Keratinocyte (primary cell): ENCODE results near the gene DNAJB14. TPM values are rescaled to one million over a fixed set of nuclear protein-coding genes. Genes with fewer than 3 reads are reported as not detected.

Experiments
- DNase-seq: peaks from one replicate; pipeline ENCODE4 v3.0.0-alpha.2; 2011; ENCODE audit warnings: low read depth, missing footprints, low spot score
- FAIRE-seq: peaks from 2 replicates; lab custom pipeline; 2011; peaks lifted over from hg19 to GRCh38; lab: Jason Lieb, UNC
- H2AFZ ChIP-seq: 2 replicates; pipeline ENCODE4 v1.6.0; 2012; ENCODE audit warnings: low read length, control low read depth, inconsistent platforms; ENCODE audit not compliant: control insufficient read depth
- H3K27ac ChIP-seq: 2 replicates; pipeline ENCODE4 v1.5.1; 2011; ENCODE audit warnings: low read length; ENCODE audit not compliant: control insufficient read depth, insufficient read depth
- H3K27me3 ChIP-seq: 3 replicates; pipeline ENCODE4 v1.6.0; 2011; ENCODE audit warnings: low read length; ENCODE audit not compliant: control insufficient read depth, insufficient read depth; ENCODE audit errors: extremely low read depth
- H3K36me3 ChIP-seq, 2 experiments: 2 replicates in 1 of 2; 3 replicates in 1 of 2; pipeline ENCODE4 v1.5.1; 2011; ENCODE audit warnings: low read length in 2 of 2, mild to moderate bottlenecking in 1 of 2; ENCODE audit not compliant: control insufficient read depth in 2 of 2, insufficient read depth in 2 of 2; ENCODE audit errors: extremely low read depth in 1 of 2
- H3K4me1 ChIP-seq: 3 replicates; pipeline ENCODE4 v1.5.1; 2011; ENCODE audit warnings: low read length; ENCODE audit not compliant: control insufficient read depth, insufficient read depth; ENCODE audit errors: extremely low read depth
- H3K4me2 ChIP-seq: 3 replicates; pipeline ENCODE4 v1.6.0; 2011; ENCODE audit warnings: low read depth, low read length; ENCODE audit not compliant: control insufficient read depth, insufficient read depth; ENCODE audit errors: extremely low read depth
- H3K4me3 ChIP-seq, 3 experiments: fragments of 200-600 bp in 1 of 3; sonication (generic) in 1 of 3; 2 replicates in 2 of 3; 3 replicates in 1 of 3; pipeline ENCODE4 v1.5.1; 2011 to 2016; ENCODE audit warnings: low read length in 3 of 3, mild to moderate bottlenecking in 3 of 3, control low read depth in 2 of 3, inconsistent platforms in 1 of 3, low read depth in 1 of 3, mixed read lengths in 1 of 3, mixed run types in 1 of 3, moderate library complexity in 1 of 3; ENCODE audit not compliant: control insufficient read depth in 2 of 3, insufficient read depth in 2 of 3; ENCODE audit errors: extremely low read depth in 1 of 3
- H3K79me2 ChIP-seq: 2 replicates; pipeline ENCODE4 v1.6.0; 2012; ENCODE audit warnings: low read length; ENCODE audit not compliant: control insufficient read depth, insufficient read depth
- H3K9ac ChIP-seq: 3 replicates; pipeline ENCODE4 v1.6.0; 2011; ENCODE audit warnings: low read length; ENCODE audit not compliant: control insufficient read depth, insufficient read depth; ENCODE audit errors: extremely low read depth
- H3K9me1 ChIP-seq: 3 replicates; pipeline ENCODE4 v1.6.0; 2011; ENCODE audit warnings: low read length; ENCODE audit not compliant: control insufficient read depth, insufficient read depth; ENCODE audit errors: extremely low read depth
- H3K9me3 ChIP-seq: 2 replicates; pipeline ENCODE4 v1.5.1; 2012; ENCODE audit warnings: low read depth, low read length; ENCODE audit not compliant: control insufficient read depth
- H4K20me1 ChIP-seq: 3 replicates; pipeline ENCODE4 v1.6.0; 2011; ENCODE audit warnings: low read length; ENCODE audit not compliant: control insufficient read depth, insufficient read depth; ENCODE audit errors: extremely low read depth
- EZH2 ChIP-seq: IDR thresholded peaks from one replicate; pipeline ENCODE4 v1.6.1; 2012; ENCODE audit warnings: inconsistent platforms, mild to moderate bottlenecking, low read length, moderate library complexity
- dilution Hi-C: fragments of 300-500 bp; cut with MboI; formaldehyde crosslinking; loops from one replicate; pipeline ENCODE4 v1.7.0; 2020; ENCODE audit warnings: low sequenced_read_pairs; ENCODE audit not compliant: extremely low pct_ligation_motif_present
- polyA plus RNA-seq, 5 experiments: library from polyadenylated mRNA; depleted of rRNA in 3 of 5; stranded (reverse) in 3 of 5; stranded (forward) in 1 of 5; unstranded in 1 of 5; fragments of >200 nt; gene quantifications; 1 replicate in 1 of 5; 2 replicates in 3 of 5; 3 replicates in 1 of 5; pipeline versions ENCODE4 v1.2.1 to v1.2.3, GENCODE V29; 2011 to 2012; ENCODE audit warnings: missing spikeins in 2 of 5, low read depth in 1 of 5, low replicate concordance in 1 of 5
- TF ChIP-seq, protein P1 (sequence below), 3 experiments: IDR thresholded peaks in 1 of 3; conservative IDR thresholded peaks in 1 of 3; optimal IDR thresholded peaks in 1 of 3; 2 replicates in 2 of 3; 3 replicates in 1 of 3; pipeline versions ENCODE3 to v1.5.1; 2011; ENCODE audit warnings: low read length in 3 of 3, mild to moderate bottlenecking in 3 of 3, moderate library complexity in 2 of 3, control low read depth in 1 of 3, inconsistent platforms in 1 of 3; ENCODE audit not compliant: insufficient read depth in 2 of 3; ENCODE audit errors: extremely low read depth in 1 of 3

Gene DNAJB14
- polyA plus RNA-seq, 1 donor (not counting 4 experiments of a cell fraction or from before 2014, with no cell fraction given), result 17.9 TPM

DNA sequence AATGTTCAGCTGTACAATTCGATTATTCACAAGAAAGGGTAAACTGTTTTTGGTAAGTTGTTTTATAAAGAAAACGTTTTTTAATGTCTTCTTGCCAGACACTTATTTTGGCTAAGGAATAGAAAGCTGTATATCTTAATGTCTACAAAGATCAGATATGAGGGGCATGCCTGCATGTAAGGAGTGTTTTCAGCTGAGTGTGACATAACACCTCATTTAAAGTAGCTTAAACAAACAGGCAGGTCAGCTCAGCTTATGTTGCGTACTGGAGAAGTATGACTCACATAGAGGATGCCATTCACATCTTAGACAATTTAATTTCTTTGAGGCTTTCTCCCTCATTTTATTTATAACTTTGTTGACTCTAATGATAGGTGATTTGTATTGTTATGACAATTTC, 82.6 kb downstream of the DNAJB14 start:
- no peaks in the 10 kb centered on the region for H4K20me1 ChIP-seq
- H3K79me2 ChIP-seq, result no peaks in the 10 kb centered on the region
- peaks cover 21 to 31% of the 10 kb centered on the region in 2 experiments for H3K36me3 ChIP-seq
- H3K9me1 ChIP-seq, result no peaks in the 10 kb centered on the region
- dilution Hi-C loops, result no loop called here
- H3K27me3 ChIP-seq, result no peaks in the 10 kb centered on the region
- no peaks in the 10 kb centered on the region for H3K9me3 ChIP-seq
- no peak overlapping the region for H3K9ac ChIP-seq
- no peak overlapping the region for H3K4me3 ChIP-seq
- H3K27ac ChIP-seq, result no peak overlapping the region
- no peak overlapping the region for H2AFZ ChIP-seq
- no peak for TF ChIP-seq EZH2
- TF ChIP-seq, protein P1, sequence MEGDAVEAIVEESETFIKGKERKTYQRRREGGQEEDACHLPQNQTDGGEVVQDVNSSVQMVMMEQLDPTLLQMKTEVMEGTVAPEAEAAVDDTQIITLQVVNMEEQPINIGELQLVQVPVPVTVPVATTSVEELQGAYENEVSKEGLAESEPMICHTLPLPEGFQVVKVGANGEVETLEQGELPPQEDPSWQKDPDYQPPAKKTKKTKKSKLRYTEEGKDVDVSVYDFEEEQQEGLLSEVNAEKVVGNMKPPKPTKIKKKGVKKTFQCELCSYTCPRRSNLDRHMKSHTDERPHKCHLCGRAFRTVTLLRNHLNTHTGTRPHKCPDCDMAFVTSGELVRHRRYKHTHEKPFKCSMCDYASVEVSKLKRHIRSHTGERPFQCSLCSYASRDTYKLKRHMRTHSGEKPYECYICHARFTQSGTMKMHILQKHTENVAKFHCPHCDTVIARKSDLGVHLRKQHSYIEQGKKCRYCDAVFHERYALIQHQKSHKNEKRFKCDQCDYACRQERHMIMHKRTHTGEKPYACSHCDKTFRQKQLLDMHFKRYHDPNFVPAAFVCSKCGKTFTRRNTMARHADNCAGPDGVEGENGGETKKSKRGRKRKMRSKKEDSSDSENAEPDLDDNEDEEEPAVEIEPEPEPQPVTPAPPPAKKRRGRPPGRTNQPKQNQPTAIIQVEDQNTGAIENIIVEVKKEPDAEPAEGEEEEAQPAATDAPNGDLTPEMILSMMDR (optimal IDR thresholded peaks at IDR 0.05 in 1 of 3, IDR thresholded peaks at IDR 0.05 in 1 of 3, conservative IDR thresholded peaks at IDR 0.05 in 1 of 3; ENCODE audit: extremely low read depth in 1 of 3, insufficient read depth in 2 of 3, low read length in 3 of 3), result no peak
- H3K4me1 ChIP-seq, result no peaks in the 10 kb centered on the region
- FAIRE-seq (no peak), DNase-seq (no peak)
- H3K4me2 ChIP-seq, result no peak overlapping the region

DNA sequence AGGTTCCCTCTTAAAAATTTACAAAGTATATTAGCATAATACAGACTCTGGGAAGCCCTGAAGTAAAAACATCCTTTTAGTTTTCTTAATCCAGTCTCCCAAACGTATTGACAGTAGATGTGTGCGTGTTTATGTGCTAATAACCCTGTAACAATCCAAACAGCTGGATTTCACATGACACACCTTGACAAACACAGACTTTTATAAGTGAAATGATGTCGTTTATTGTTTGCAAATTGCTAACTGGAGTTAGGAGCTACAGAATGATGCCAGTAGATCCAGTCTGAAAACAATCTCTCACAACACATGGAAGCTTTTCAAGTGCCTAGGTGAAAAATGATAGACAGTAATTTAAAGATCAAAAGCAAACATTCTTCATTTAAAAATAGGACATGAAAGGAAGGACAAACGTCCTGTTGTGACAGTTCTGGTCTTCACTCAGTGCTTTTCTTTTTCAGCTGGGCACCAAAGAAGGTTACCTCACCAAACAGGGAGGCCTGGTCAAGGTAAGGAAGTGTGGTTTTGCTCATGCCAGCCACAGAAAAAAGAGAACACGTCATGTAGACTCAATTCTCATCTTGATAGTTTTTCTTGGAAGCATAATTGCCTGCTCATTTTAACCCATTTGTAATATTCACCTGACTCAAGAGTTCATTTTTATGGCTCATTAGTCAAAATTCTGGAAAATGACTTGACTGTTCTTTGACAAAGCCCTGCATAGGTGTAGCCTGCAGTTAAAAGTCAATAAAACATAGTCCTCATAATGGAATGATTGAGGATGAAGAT, 85.1 kb downstream of the DNAJB14 start:
- no peak overlapping the region for H3K27ac ChIP-seq
- no peaks in the 10 kb centered on the region for H3K9me3 ChIP-seq
- dilution Hi-C loops, result no loop called here
- DNase-seq (no peak), FAIRE-seq (peak; percentile 13)
- no peak overlapping the region for H3K9ac ChIP-seq
- H3K79me2 ChIP-seq, result no peaks in the 10 kb centered on the region
- H3K36me3 ChIP-seq, result peaks cover 24 to 30% of the 10 kb centered on the region in 2 experiments
- H3K4me3 ChIP-seq, result no peak overlapping the region
- TF ChIP-seq, protein P1 (optimal IDR thresholded peaks at IDR 0.05 in 1 of 3, IDR thresholded peaks at IDR 0.05 in 1 of 3, conservative IDR thresholded peaks at IDR 0.05 in 1 of 3; ENCODE audit: extremely low read depth in 1 of 3, insufficient read depth in 2 of 3, low read length in 3 of 3), result no peak
- TF ChIP-seq EZH2, result no peak
- H3K4me2 ChIP-seq, result no peak overlapping the region
- no peaks in the 10 kb centered on the region for H4K20me1 ChIP-seq
- no peaks in the 10 kb centered on the region for H3K27me3 ChIP-seq
- peaks cover 2% of the 10 kb centered on the region for H3K4me1 ChIP-seq
- no peak overlapping the region for H2AFZ ChIP-seq
- no peaks in the 10 kb centered on the region for H3K9me1 ChIP-seq
